GM12878 (cell line): ENCODE data around the gene ACTL8.

Source experiments
- CTCF ChIP-seq, 3 experiments: IDR thresholded peaks in 2 of 3; conservative IDR thresholded peaks in 1 of 3; 2 replicates each; pipeline ENCODE4 v1.5.1; 2011; ENCODE audit warnings: low read depth in 3 of 3, low read length in 3 of 3, mild to moderate bottlenecking in 3 of 3, control low read depth in 2 of 3, moderate library complexity in 2 of 3, inconsistent platforms in 1 of 3, mixed read lengths in 1 of 3; ENCODE audit not compliant: control insufficient read depth in 2 of 3, insufficient read depth in 1 of 3; ENCODE audit errors: extremely low read depth in 1 of 3
- E2F4 ChIP-seq: IDR thresholded peaks from 2 replicates; pipeline ENCODE4 v1.6.1; 2012; ENCODE audit warnings: low read depth, low read length, improper control_type of control experiment
- JUND ChIP-seq: IDR thresholded peaks from 2 replicates; pipeline ENCODE4 v1.6.1; 2012; ENCODE audit warnings: low read depth, mild to moderate bottlenecking, low read length, improper control_type of control experiment, moderate library complexity
- NR2C2 ChIP-seq: IDR thresholded peaks from 2 replicates; pipeline ENCODE4 v1.6.1; 2011; ENCODE audit warnings: borderline replicate concordance, low read depth; ENCODE audit not compliant: control insufficient read depth, insufficient read length
- POLR2A ChIP-seq: IDR thresholded peaks from 2 replicates; pipeline ENCODE4 v1.6.1; 2011; ENCODE audit warnings: low read depth, mild to moderate bottlenecking, low read length
- POLR2AphosphoS2 ChIP-seq: IDR thresholded peaks from 2 replicates; pipeline ENCODE4 v1.6.1; 2011; ENCODE audit warnings: low read depth, mild to moderate bottlenecking, low read length, improper control_type of control experiment, moderate library complexity
- SP1 ChIP-seq: IDR thresholded peaks from one replicate; pipeline ENCODE4 v1.6.1; 2011; ENCODE audit warnings: low read depth, low read length
- SUZ12 ChIP-seq: fragments of 200-600 bp; sonication (generic); IDR thresholded peaks from one replicate; pipeline ENCODE4 v1.6.1; 2018; ENCODE audit warnings: antibody characterized with exemption, mild to moderate bottlenecking; ENCODE audit not compliant: unreplicated experiment
- TAF1 ChIP-seq: IDR thresholded peaks from 2 replicates; pipeline ENCODE4 v1.6.1; 2011; ENCODE audit warnings: mild to moderate bottlenecking, low read depth, low read length, borderline replicate concordance
- TBL1XR1 ChIP-seq: IDR thresholded peaks from 2 replicates; pipeline ENCODE4 v1.6.1; 2012; ENCODE audit warnings: low read depth, low read length, improper control_type of control experiment
- USF2 ChIP-seq: IDR thresholded peaks from 2 replicates; pipeline ENCODE4 v1.6.1; 2011; ENCODE audit warnings: low read depth, low read length, improper control_type of control experiment, borderline replicate concordance
- ZNF207 ChIP-seq: fragments of 450-650 bp; IDR thresholded peaks from 2 replicates; pipeline ENCODE4 v1.6.1; 2014; ENCODE audit warnings: antibody characterized with exemption, mild to moderate bottlenecking, borderline replicate concordance
- ZSCAN29 ChIP-seq: fragments of 450-650 bp; IDR thresholded peaks from 2 replicates; pipeline ENCODE4 v1.6.1; 2017; ENCODE audit warnings: mild to moderate bottlenecking, moderate library complexity

GRCh38 chr1:17763417-17763816 lies 8.3 kb downstream of the ACTL8 start:
- TF ChIP-seq TAF1 (no peak), POLR2AphosphoS2 (no peak), USF2 (no peak), CTCF (IDR thresholded peaks at IDR 0.05 in 2 of 3, conservative IDR thresholded peaks at IDR 0.05 in 1 of 3; ENCODE audit: control insufficient read depth in 2 of 3, extremely low read depth in 1 of 3, insufficient read depth in 1 of 3, low read depth in 3 of 3, low read length in 3 of 3) (no peak), SUZ12 (no peak), TBL1XR1 (no peak), JUND (no peak), SP1 (no peak), ZSCAN29 (no peak), E2F4 (no peak), NR2C2 (no peak), ZNF207 (no peak), POLR2A (no peak)
